ENCODE measurements around the gene YIPF3.
"Not testable (repeated sequence)": the region's sequence is repeated elsewhere in the genome, so short reads cannot be mapped to it uniquely, and the experiment has no call there.

YIPF3 gene

GRCh38 chr6:43516697-43517504 is at the start of gene YIPF3, which contains the start of gene POLR1C:
Gene YIPF3, minus strand, starts transcription at chr6:43516926. Its CDS starts 119 bp downstream, at chr6:43516807.
Gene POLR1C, plus strand, starts transcription at chr6:43517089. Its CDS starts 21 bp downstream, at chr6:43517110.
- peak within 1 kb of the TSS; percentile 99 for H3K4me3 ChIP-seq (ENCODE audit: low read depth, low read length)

- no peak overlapping the region for H3K4me3 ChIP-seq (ENCODE audit: low read depth, low read length)
Measured at GRCh38 chr6:43559328-43559727, 42.6 kb upstream of the YIPF3 start.

GRCh38 chr6:43557620-43558019 is 40.9 kb upstream of the YIPF3 start:
- not testable (repeated sequence) for H3K4me3 ChIP-seq (ENCODE audit: low read depth, low read length)

GRCh38 chr6:43547222-43547621 is 30.5 kb upstream of the YIPF3 start:
- H3K4me3 ChIP-seq (ENCODE audit: low read depth, low read length), result no peak overlapping the region

- H3K4me3 ChIP-seq (ENCODE audit: low read depth, low read length), result no peak overlapping the region
Measured at GRCh38 chr6:43544461-43544860, 27.7 kb upstream of the YIPF3 start.

- H3K4me3 ChIP-seq (ENCODE audit: low read depth, low read length), result no peak overlapping the region
Measured at GRCh38 chr6:43541774-43542471, 25.2 kb upstream of the YIPF3 start.

- H3K4me3 ChIP-seq (ENCODE audit: low read depth, low read length), result no peak overlapping the region
Measured at GRCh38 chr6:43540507-43540906, 23.8 kb upstream of the YIPF3 start.

GRCh38 chr6:43539409-43539808 is 22.7 kb upstream of the YIPF3 start:
- H3K4me3 ChIP-seq (ENCODE audit: low read depth, low read length), result not testable (repeated sequence)

GRCh38 chr6:43538986-43539385 is 22.3 kb upstream of the YIPF3 start:
- H3K4me3 ChIP-seq (ENCODE audit: low read depth, low read length), result not testable (repeated sequence)

GRCh38 chr6:43532201-43532600 is 15.5 kb upstream of the YIPF3 start:
- no peak overlapping the region for H3K4me3 ChIP-seq (ENCODE audit: low read depth, low read length)

GRCh38 chr6:43524483-43524961 is 7.8 kb upstream of the YIPF3 start:
- no peak overlapping the region for H3K4me3 ChIP-seq (ENCODE audit: low read depth, low read length)

GRCh38 chr6:43523284-43523683 is 6.6 kb upstream of the YIPF3 start:
- no peak overlapping the region for H3K4me3 ChIP-seq (ENCODE audit: low read depth, low read length)

GRCh38 chr6:43522547-43523261 is 6.0 kb upstream of the YIPF3 start:
- H3K4me3 ChIP-seq (ENCODE audit: low read depth, low read length), result no peak overlapping the region

- no peak overlapping the region for H3K4me3 ChIP-seq (ENCODE audit: low read depth, low read length)
Measured at GRCh38 chr6:43521836-43522235, 5.1 kb upstream of the YIPF3 start.

- H3K4me3 ChIP-seq (ENCODE audit: low read depth, low read length), result no peak overlapping the region
Measured at GRCh38 chr6:43520097-43520496, 3.4 kb upstream of the YIPF3 start.

GRCh38 chr6:43517505-43518357 is 1.0 kb upstream of the YIPF3 start:
- peak overlapping the region; percentile 99 for H3K4me3 ChIP-seq (ENCODE audit: low read depth, low read length)

GRCh38 chr6:43516367-43516696 is 394 bp downstream of the YIPF3 start:
- H3K4me3 ChIP-seq (ENCODE audit: low read depth, low read length), result peak overlapping the region; percentile 99

GRCh38 chr6:43515808-43516207 is 918 bp downstream of the YIPF3 start:
- H3K4me3 ChIP-seq (ENCODE audit: low read depth, low read length), result peak overlapping the region; percentile 99

- H3K4me3 ChIP-seq (ENCODE audit: low read depth, low read length), result no peak overlapping the region
Measured at GRCh38 chr6:43511824-43512415, 4.8 kb downstream of the YIPF3 start.

GRCh38 chr6:43510827-43511163 is 5.9 kb downstream of the YIPF3 start:
- peak overlapping the region; percentile 64 for H3K4me3 ChIP-seq (ENCODE audit: low read depth, low read length)

Measured in iPS-11a (cell line).